HL-60 (cell line): ENCODE measurements around the gene SEMA6B.

Source experiments
- CTCF ChIP-seq: IDR thresholded peaks from one replicate; pipeline ENCODE4 v1.5.1; 2011; ENCODE audit warnings: low read length, control low read depth, inconsistent platforms; ENCODE audit not compliant: insufficient read depth
- GABPA ChIP-seq: IDR thresholded peaks from 2 replicates; pipeline ENCODE4 v1.6.1; 2012; ENCODE audit warnings: low read depth
- POLR2AphosphoS5 ChIP-seq: IDR thresholded peaks from 2 replicates; pipeline ENCODE4 v1.6.1; 2012; ENCODE audit warnings: low read depth
- REST ChIP-seq: IDR thresholded peaks from 2 replicates; pipeline ENCODE4 v1.6.1; 2012; ENCODE audit warnings: low read depth; ENCODE audit not compliant: insufficient replicate concordance
- SPI1 ChIP-seq: IDR thresholded peaks from 2 replicates; pipeline ENCODE4 v1.6.1; 2012; ENCODE audit warnings: low read depth, mild to moderate bottlenecking, borderline replicate concordance

- no peak for TF ChIP-seq CTCF
- TF ChIP-seq POLR2AphosphoS5 = no peak
- no peak for TF ChIP-seq REST
- TF ChIP-seq SPI1 = no peak
- TF ChIP-seq GABPA = no peak
These were observed 7.0 kb downstream of the SEMA6B start for GRCh38 chr19:4552525-4552819.
